Neural cell (in vitro differentiated cells): ENCODE data around the gene NLRP3. TPM values are rescaled to one million over a fixed set of nuclear protein-coding genes. Genes with fewer than 3 reads are reported as not detected.

Experiments
- H2AFZ ChIP-seq: fragments of 200-600, 300-800 bp; sonication (generic), shearing (Covaris generic); 2 replicates; pipeline ENCODE4 v1.6.0; 2014; ENCODE audit warnings: low read depth, mild to moderate bottlenecking, antibody characterized with exemption, low read length, moderate library complexity
- H3F3A ChIP-seq: fragments of 200-600 bp; shearing (Covaris generic); 2 replicates; pipeline ENCODE4 v1.6.1; 2016; ENCODE audit warnings: mild to moderate bottlenecking, moderate library complexity, mixed read lengths, antibody characterized with exemption, low read length; ENCODE audit not compliant: insufficient read depth, poor library complexity, severe bottlenecking
- H3K27ac ChIP-seq: fragments of 200-600, 300-800 bp; sonication (generic), shearing (Covaris generic); 2 replicates; pipeline ENCODE4 v1.5.1; 2014; ENCODE audit warnings: mild to moderate bottlenecking, low read length, moderate library complexity
- H3K27me3 ChIP-seq: fragments of 300-800, 200-600 bp; sonication (generic), shearing (Covaris generic); 2 replicates; pipeline ENCODE4 v1.6.0; 2014; ENCODE audit warnings: mild to moderate bottlenecking, low read depth, low read length, moderate library complexity; ENCODE audit not compliant: insufficient read depth
- H3K36me3 ChIP-seq: fragments of 300-800, 200-600 bp; sonication (generic), shearing (Covaris generic); 2 replicates; pipeline ENCODE4 v1.5.1; 2014; ENCODE audit warnings: mild to moderate bottlenecking, antibody characterized with exemption, low read length, moderate library complexity; ENCODE audit not compliant: insufficient read depth
- H3K4me2 ChIP-seq: fragments of 300-800, 200-600 bp; sonication (generic), shearing (Covaris generic); 2 replicates; pipeline ENCODE4 v1.6.0; 2014; ENCODE audit warnings: mild to moderate bottlenecking, low read length
- H3K4me3 ChIP-seq: fragments of 300-800, 200-600 bp; sonication (generic), shearing (Covaris generic); 2 replicates; pipeline ENCODE4 v1.5.1; 2014; ENCODE audit warnings: mild to moderate bottlenecking, low read length, moderate library complexity
- H3K79me2 ChIP-seq: fragments of 200-600 bp; shearing (Covaris generic); replicated peaks from 2 replicates; pipeline ENCODE4 v1.6.0; 2014; ENCODE audit warnings: mild to moderate bottlenecking, low read length, moderate library complexity; ENCODE audit not compliant: insufficient read depth
- H3K9ac ChIP-seq: fragments of 300-800, 200-600 bp; sonication (generic), shearing (Covaris generic); 2 replicates; pipeline ENCODE4 v1.6.1; 2016; ENCODE audit warnings: mild to moderate bottlenecking, low read length, mixed read lengths
- H3K9me2 ChIP-seq: fragments of 200-600 bp; shearing (Covaris generic); 2 replicates; pipeline ENCODE4 v1.6.1; 2016; ENCODE audit warnings: mild to moderate bottlenecking, low read length, mixed read lengths; ENCODE audit not compliant: insufficient read depth
- H3K9me3 ChIP-seq: fragments of 200-600, 300-800 bp; sonication (generic), shearing (Covaris generic); 2 replicates; pipeline ENCODE4 v1.6.1; 2016; ENCODE audit warnings: mild to moderate bottlenecking, mixed run types, low read length, moderate library complexity, mixed read lengths
- H4K20me1 ChIP-seq: fragments of 200-600 bp; shearing (Covaris generic); 2 replicates; pipeline ENCODE4 v1.6.1; 2016; ENCODE audit warnings: mild to moderate bottlenecking, mixed run types; ENCODE audit not compliant: insufficient read depth
- EP300 ChIP-seq: fragments of 450-650 bp; conservative IDR thresholded peaks from 2 replicates; pipeline ENCODE4 v1.6.1; 2014; ENCODE audit warnings: antibody characterized with exemption, mild to moderate bottlenecking, moderate library complexity; ENCODE audit not compliant: poor library complexity, severe bottlenecking
- EZH2 ChIP-seq: fragments of 200-600, 300-800 bp; shearing (Covaris generic), sonication (generic); IDR thresholded peaks from 2 replicates; pipeline ENCODE4 v1.6.1; 2014; ENCODE audit warnings: antibody characterized with exemption, low read length, borderline replicate concordance, mild to moderate bottlenecking; ENCODE audit not compliant: insufficient read depth, poor library complexity, severe bottlenecking
- MXI1 ChIP-seq: fragments of 450-650 bp; conservative IDR thresholded peaks from 2 replicates; pipeline ENCODE4 v1.6.1; 2014; ENCODE audit warnings: antibody characterized with exemption, mild to moderate bottlenecking; ENCODE audit not compliant: poor library complexity, severe bottlenecking
- POLR2AphosphoS5 ChIP-seq: IDR thresholded peaks from 2 replicates; pipeline ENCODE4 v1.6.1; 2012
- RAD21 ChIP-seq: fragments of 450-650 bp; conservative IDR thresholded peaks from 2 replicates; pipeline ENCODE4 v1.6.1; 2014; ENCODE audit warnings: antibody characterized with exemption, mild to moderate bottlenecking, moderate library complexity
- SMC3 ChIP-seq: fragments of 450-650 bp; conservative IDR thresholded peaks from 2 replicates; pipeline ENCODE4 v1.6.1; 2014; ENCODE audit warnings: antibody characterized with exemption, mild to moderate bottlenecking, moderate library complexity; ENCODE audit not compliant: poor library complexity
- TAF1 ChIP-seq: IDR thresholded peaks from 2 replicates; pipeline ENCODE4 v1.6.1; 2012; ENCODE audit warnings: low read depth
- polyA plus RNA-seq: library from polyadenylated mRNA; depleted of rRNA; stranded (reverse); fragments of >200 nt; gene quantifications from 2 replicates; pipeline ENCODE4 v1.2.3, GENCODE V29; 2014
- TF ChIP-seq, protein P1 (sequence below): fragments of 450-650 bp; IDR thresholded peaks from 2 replicates; pipeline ENCODE4 v1.5.1; 2014; ENCODE audit warnings: antibody characterized with exemption, mild to moderate bottlenecking, moderate library complexity; ENCODE audit not compliant: poor library complexity, severe bottlenecking
- TF ChIP-seq, protein P2 (sequence below): IDR thresholded peaks from 2 replicates; pipeline ENCODE4 v1.6.1; 2012; ENCODE audit warnings: borderline replicate concordance

NLRP3 gene
- polyA plus RNA-seq, 1 donor from 2014 or later = 0.36 TPM

DNA sequence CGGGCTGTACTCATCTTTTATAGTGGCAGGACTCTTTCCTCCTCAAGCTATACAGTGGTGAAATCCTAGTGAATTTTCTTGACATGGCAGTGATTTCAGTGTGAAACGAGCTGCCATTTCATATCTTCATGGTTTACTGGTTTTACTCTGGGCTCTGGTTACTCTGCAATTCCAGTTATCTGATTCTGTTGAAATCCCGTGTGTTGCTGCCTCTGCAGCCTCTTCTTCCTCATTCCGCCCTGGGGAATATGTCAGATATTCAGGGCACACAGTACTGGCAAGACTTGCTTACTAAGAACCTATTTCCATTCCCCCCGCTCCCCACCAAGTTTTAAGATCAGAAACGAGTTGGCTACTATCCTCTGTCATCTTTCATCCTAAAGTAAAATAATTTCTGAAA lies 49.8 kb downstream of the NLRP3 start:
- Histone ChIP-seq H3K79me2 (no peaks in the 10 kb centered on the region), H3K4me2 (no peak overlapping the region), H3K27ac (no peak overlapping the region), H4K20me1 (no peaks in the 10 kb centered on the region), H3K27me3 (no peaks in the 10 kb centered on the region), H3K9me3 (no peaks in the 10 kb centered on the region), H3K4me3 (no peak overlapping the region), H3K9ac (no peak overlapping the region), H3K36me3 (no peaks in the 10 kb centered on the region), H2AFZ (no peak overlapping the region), H3F3A (no peaks in the 10 kb centered on the region), H3K9me2 (no peaks in the 10 kb centered on the region)
- TF ChIP-seq TAF1 (no peak), RAD21 (no peak), POLR2AphosphoS5 (no peak), EZH2 (no peak), EP300 (no peak), MXI1 (no peak), SMC3 (no peak)
- TF ChIP-seq, protein P1, sequence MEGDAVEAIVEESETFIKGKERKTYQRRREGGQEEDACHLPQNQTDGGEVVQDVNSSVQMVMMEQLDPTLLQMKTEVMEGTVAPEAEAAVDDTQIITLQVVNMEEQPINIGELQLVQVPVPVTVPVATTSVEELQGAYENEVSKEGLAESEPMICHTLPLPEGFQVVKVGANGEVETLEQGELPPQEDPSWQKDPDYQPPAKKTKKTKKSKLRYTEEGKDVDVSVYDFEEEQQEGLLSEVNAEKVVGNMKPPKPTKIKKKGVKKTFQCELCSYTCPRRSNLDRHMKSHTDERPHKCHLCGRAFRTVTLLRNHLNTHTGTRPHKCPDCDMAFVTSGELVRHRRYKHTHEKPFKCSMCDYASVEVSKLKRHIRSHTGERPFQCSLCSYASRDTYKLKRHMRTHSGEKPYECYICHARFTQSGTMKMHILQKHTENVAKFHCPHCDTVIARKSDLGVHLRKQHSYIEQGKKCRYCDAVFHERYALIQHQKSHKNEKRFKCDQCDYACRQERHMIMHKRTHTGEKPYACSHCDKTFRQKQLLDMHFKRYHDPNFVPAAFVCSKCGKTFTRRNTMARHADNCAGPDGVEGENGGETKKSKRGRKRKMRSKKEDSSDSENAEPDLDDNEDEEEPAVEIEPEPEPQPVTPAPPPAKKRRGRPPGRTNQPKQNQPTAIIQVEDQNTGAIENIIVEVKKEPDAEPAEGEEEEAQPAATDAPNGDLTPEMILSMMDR = no peak
- TF ChIP-seq, protein P2, sequence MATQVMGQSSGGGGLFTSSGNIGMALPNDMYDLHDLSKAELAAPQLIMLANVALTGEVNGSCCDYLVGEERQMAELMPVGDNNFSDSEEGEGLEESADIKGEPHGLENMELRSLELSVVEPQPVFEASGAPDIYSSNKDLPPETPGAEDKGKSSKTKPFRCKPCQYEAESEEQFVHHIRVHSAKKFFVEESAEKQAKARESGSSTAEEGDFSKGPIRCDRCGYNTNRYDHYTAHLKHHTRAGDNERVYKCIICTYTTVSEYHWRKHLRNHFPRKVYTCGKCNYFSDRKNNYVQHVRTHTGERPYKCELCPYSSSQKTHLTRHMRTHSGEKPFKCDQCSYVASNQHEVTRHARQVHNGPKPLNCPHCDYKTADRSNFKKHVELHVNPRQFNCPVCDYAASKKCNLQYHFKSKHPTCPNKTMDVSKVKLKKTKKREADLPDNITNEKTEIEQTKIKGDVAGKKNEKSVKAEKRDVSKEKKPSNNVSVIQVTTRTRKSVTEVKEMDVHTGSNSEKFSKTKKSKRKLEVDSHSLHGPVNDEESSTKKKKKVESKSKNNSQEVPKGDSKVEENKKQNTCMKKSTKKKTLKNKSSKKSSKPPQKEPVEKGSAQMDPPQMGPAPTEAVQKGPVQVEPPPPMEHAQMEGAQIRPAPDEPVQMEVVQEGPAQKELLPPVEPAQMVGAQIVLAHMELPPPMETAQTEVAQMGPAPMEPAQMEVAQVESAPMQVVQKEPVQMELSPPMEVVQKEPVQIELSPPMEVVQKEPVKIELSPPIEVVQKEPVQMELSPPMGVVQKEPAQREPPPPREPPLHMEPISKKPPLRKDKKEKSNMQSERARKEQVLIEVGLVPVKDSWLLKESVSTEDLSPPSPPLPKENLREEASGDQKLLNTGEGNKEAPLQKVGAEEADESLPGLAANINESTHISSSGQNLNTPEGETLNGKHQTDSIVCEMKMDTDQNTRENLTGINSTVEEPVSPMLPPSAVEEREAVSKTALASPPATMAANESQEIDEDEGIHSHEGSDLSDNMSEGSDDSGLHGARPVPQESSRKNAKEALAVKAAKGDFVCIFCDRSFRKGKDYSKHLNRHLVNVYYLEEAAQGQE = no peak

DNA sequence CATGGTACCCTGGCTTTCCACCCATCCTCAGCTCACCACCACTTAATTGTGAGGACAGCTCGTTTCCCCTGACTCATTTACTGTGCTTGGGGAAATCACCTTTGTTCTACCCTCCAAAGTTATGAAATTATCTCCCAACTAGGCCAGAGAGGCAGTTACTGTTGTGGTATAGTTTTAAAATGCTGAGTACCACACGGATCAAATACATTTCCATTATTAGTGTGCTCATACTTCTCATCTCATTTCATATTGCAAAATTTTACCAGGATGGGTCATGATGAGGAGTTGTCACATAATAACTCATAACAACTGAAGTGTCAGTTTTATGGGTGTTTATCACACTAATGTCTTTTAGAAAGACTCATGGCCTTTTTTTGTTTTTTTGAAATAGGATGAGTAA lies 51.2 kb downstream of the NLRP3 start:
- H2AFZ ChIP-seq = no peak overlapping the region
- H3F3A ChIP-seq = no peaks in the 10 kb centered on the region
- no peaks in the 10 kb centered on the region for H3K27me3 ChIP-seq
- H3K9ac ChIP-seq = no peak overlapping the region
- H3K36me3 ChIP-seq = no peaks in the 10 kb centered on the region
- H3K9me2 ChIP-seq = no peaks in the 10 kb centered on the region
- H3K9me3 ChIP-seq = no peaks in the 10 kb centered on the region
- TF ChIP-seq MXI1 (no peak), SMC3 (no peak), POLR2AphosphoS5 (no peak), TAF1 (no peak), EZH2 (no peak), EP300 (no peak), RAD21 (no peak)
- TF ChIP-seq, protein P2 = no peak
- TF ChIP-seq, protein P1 = no peak
- no peaks in the 10 kb centered on the region for H4K20me1 ChIP-seq
- no peak overlapping the region for H3K4me2 ChIP-seq
- no peak overlapping the region for H3K27ac ChIP-seq
- no peaks in the 10 kb centered on the region for H3K79me2 ChIP-seq
- no peak overlapping the region for H3K4me3 ChIP-seq
